ENCODE measurements around the gene LIMS2.
A peak's percentile ranks its signal among the peaks of the same experiment; 100 is the strongest.

LIMS2 gene

GRCh38 chr2:127675331-127676261, at the start of gene LIMS2:
Gene LIMS2 (minus strand): TSS chr2:127675530. CDS start chr2:127675024, 506 bp downstream.
- DNase-seq (ENCODE audit: low read depth in 2 of 2), result no peak

- no peak for DNase-seq (ENCODE audit: low read depth in 2 of 2)
Observed at GRCh38 chr2:127722807-127723206, 47.5 kb upstream of the LIMS2 start.

DNA sequence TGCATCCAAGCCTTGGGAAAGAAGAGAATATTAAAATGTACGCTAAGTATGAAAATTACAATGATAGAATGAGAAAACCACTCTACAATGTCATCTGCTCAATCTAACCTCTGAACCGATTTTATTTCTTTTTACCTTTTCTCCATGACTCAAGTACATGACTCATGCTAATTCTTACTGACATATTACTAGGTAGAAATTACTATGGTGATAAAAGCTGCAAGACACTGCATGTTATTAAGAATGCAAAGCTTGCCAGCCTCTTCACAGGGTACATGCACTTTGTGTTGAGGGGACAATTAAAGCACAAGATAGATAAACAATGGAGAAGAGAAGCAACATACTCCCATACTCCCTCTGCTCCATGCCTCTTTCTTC, 46.6 kb upstream of the LIMS2 start:
- no peak for DNase-seq (ENCODE audit: low read depth in 2 of 2)

GRCh38 chr2:127721311-127721977, 46.1 kb upstream of the LIMS2 start:
- DNase-seq (ENCODE audit: low read depth in 2 of 2), result no peak

DNA sequence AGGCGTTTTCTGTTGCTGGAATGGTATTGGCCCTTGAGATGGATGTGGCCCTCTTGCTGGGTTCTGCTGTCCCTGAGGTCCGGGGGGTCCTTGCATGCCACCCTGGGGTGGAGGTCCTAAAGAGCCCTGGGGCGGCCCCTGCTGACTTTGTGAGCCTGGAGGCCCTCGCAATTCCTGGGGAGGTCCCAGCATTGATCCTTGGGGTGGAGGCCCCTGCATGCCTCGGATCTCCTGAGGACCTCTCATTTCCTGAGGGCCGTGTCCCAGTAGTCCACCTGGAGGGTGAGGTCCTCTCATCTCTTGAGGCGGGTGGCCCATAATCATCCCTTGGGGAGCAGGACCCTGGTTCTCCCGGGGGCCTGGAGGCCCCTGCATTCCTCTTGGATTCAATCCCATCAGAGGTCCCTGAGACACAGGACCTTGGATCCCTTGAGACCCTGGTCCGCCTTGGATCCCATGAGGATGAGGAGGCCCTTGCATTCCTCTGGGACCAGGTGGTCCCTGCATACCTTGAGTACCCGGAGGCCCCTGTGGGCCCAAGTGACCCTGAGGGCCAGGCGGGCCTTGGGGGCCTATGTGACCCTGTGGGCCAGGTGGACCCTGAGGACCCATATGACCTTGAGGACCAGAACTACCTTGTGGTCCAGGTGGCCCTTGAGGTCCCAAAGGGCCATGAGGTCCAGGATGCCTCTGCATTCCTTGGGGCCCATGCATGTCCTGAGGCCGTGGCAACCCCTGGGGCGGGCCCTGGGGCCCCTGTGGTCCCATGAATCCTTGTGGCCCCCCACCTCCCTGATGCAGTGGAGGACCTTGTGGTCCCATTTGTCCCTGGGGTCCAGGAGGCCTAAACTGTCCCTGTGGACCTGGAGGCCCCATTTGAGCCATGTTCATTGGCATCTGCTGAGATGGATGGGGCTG, 44.2 kb upstream of the LIMS2 start:
- no peak for DNase-seq (ENCODE audit: low read depth in 2 of 2)

- DNase-seq (ENCODE audit: low read depth in 2 of 2), result no peak
Observed at GRCh38 chr2:127718271-127718670, 42.9 kb upstream of the LIMS2 start.

- no peak for DNase-seq (ENCODE audit: low read depth in 2 of 2)
Observed at GRCh38 chr2:127715778-127716449, 40.6 kb upstream of the LIMS2 start.

GRCh38 chr2:127713562-127713961, 38.2 kb upstream of the LIMS2 start:
- DNase-seq (ENCODE audit: low read depth in 2 of 2), result no peak

DNA sequence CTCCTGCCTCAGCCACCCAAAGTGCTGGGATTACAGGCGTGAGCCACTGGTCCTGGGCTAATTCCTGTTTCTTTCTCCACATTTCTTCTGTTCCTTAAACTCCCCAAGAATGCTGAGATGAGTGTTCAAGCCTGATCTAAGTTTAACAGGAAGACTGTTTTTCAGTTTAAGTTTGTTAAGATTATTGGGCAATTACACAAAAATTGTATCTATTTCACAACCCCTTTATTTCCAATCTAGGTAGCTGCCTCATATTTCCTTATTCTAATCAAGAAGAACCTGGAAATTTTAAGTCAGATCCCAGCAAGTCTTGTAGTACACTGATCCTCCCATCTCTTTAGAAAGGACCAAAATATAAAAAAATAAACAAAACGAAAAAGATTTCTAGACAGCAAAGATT, 37.7 kb upstream of the LIMS2 start:
- DNase-seq (ENCODE audit: low read depth in 2 of 2), result no peak

- no peak for DNase-seq (ENCODE audit: low read depth in 2 of 2)
Observed at GRCh38 chr2:127709336-127709735, 34.0 kb upstream of the LIMS2 start.

GRCh38 chr2:127707890-127708648, 32.7 kb upstream of the LIMS2 start:
- DNase-seq (ENCODE audit: low read depth in 2 of 2), result no peak

DNA sequence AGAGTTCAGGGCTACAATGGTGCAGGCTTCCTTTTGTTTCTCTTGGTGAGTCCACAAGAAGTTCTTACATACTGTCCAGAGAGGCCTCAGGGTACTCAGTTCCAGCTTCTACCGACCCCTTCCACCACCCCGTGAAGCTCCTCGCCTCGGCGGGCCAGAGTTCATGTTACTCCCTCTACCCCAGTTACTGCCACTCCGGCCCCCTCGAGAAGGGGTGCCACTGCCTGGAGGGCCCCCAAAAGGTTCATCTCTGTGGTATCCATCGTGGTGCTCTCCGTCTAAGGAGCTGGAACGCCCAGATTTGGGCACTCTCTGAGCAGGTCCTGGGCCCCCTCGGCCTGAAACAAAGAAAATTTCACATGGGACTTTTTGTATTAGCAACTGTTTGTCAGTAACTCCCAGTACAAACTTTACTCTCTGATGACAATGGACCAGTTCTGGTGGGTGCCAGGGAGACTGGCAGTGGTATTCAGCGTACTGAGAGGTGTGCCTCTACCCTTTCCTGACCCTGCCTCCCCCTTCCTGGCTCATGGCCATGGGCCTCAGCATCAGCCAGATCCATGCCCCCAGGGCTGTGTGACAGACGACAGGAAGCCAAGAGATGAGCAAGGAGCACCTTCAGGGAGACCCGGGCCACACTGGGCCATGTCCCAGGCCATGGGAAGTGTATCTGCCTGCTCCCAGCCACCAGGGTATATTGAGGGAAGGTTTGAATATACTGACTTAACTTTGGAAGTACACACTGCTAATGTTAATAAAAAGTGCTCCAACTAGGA, 31.1 kb upstream of the LIMS2 start:
- DNase-seq (ENCODE audit: low read depth in 2 of 2), result no peak

GRCh38 chr2:127705391-127706065, 30.2 kb upstream of the LIMS2 start:
- DNase-seq (ENCODE audit: low read depth in 2 of 2), result no peak

- no peak for DNase-seq (ENCODE audit: low read depth in 2 of 2)
Observed at GRCh38 chr2:127704641-127705390, 29.5 kb upstream of the LIMS2 start.

- DNase-seq (ENCODE audit: low read depth in 2 of 2), result no peak
Observed at GRCh38 chr2:127703282-127703681, 28.0 kb upstream of the LIMS2 start.

GRCh38 chr2:127702395-127703009, 27.2 kb upstream of the LIMS2 start:
- no peak for DNase-seq (ENCODE audit: low read depth in 2 of 2)

DNA sequence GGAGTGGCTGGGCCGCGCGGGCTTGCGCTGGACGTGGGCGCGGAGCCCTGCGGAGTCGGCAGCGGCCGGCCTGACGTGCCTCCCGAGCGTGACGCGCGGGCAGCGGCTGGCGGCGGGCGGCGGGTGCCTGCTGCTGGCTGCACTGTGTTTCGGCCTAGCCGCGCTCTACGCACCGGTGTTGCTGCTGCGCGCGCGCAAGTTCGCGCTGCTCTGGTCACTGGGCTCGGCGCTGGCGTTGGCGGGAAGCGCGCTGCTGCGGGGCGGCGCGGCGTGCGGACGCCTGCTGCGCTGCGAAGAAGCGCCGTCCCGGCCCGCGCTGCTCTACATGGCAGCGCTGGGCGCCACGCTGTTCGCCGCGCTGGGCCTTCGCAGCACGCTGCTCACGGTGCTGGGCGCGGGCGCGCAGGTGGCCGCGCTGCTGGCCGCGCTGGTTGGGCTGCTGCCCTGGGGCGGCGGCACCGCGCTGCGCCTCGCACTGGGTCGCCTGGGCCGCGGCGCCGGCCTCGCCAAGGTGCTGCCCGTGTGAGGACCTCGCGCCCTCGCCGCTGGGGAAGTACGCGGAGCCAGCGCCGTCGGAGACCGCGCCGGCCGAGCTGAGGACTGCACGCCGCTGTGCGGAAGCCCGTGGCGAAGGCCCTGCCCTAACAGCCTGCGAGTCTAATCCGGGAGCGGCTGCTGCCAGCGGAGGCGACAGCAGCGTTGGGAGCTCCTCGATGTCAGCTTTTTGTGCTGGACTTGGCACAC, 26.5 kb upstream of the LIMS2 start:
- peak; percentile 52 to 70 for DNase-seq (ENCODE audit: low read depth in 2 of 2)

Measured in stimulated activated CD8-positive, alpha-beta memory T cell treated with anti-CD3 and anti-CD28 coated beads, Interleukin-2, amount 100 ng/mL, for 48 hours (primary cell).